ENCODE results near the gene SEZ6.

Gene SEZ6

GRCh38 chr17:28956861-28957260 is 49.0 kb downstream of the SEZ6 start:
- no peak for DNase-seq (ENCODE audit: low read depth in 2 of 2, low spot score in 1 of 2)

GRCh38 chr17:28956112-28956511 is 49.7 kb downstream of the SEZ6 start:
- DNase-seq (ENCODE audit: low read depth in 2 of 2, low spot score in 1 of 2) = no peak

- no peak for DNase-seq (ENCODE audit: low read depth in 2 of 2, low spot score in 1 of 2)
Observed at GRCh38 chr17:28955408-28955807, 50.4 kb downstream of the SEZ6 start.

DNA sequence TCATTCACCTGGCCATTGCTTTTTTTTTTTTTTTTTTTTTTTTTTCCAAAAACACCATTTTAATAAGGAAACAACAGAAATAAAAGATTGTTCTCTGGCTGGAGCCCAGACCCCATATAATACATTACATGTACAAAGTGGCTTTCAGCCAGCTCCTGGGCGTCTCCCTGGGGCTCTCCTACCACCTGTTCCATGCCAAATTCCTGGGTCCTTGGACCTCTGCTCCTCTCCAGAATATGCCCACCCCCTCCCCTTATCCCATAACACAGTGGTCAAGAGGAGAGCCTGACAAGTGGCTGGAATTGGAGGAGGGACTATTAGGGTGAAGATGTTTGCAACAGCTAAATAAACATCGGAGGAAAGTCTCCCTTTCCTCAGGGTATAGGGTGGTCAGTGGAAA is 50.9 kb downstream of the SEZ6 start:
- no peak for DNase-seq (ENCODE audit: low read depth in 2 of 2, low spot score in 1 of 2)

GRCh38 chr17:28953444-28954118 is 52.3 kb downstream of the SEZ6 start:
- peak in 1 of 2 donors; percentile 19 for DNase-seq (ENCODE audit: low read depth in 2 of 2, low spot score in 1 of 2)

DNA sequence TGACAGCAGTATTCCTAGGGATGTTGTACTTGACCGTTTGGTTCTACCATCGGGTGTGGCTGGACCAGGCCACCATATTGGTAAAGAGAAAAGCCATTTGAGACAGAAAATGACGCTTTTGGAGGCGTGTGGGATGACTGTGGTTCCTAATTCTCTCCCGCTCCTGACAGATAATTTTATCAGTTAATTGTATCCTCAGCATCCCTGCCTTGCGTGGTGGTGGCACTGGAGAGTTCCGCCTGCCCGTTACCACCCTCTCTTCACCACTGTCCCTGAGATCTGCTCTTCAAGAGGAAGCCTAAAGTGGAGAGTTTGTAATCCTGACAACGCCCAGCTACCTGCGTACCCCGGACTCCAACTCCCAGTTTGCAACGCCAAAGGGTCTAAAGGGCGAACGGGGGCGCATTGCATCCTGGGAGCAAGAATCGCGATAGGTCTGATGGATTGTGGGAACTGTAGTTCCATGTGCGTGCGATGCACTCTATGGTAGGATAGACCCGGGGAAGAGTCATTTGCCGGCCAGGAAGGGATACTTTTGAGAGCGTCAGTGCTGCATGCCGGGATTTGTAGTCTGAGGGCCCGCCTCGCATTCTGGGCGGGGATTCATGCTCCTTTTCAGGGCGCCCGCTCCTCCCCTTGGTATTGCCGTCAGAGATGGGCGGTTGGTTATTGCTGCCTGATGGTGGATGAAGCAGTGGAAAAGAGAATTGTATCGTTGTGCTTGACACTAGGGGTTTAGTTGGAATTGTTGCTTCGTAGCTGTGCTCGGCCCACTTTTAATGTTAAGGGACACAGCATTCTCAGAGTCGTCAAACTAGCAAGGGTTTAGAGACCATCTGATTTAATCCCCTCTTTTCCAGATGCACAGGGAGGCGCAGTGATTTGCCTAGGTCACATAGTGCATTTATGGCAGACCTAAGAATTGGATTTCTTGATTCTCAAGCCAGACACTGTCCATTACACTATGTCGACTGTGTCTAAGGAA is 53.5 kb downstream of the SEZ6 start:
- DNase-seq (ENCODE audit: low read depth in 2 of 2, low spot score in 1 of 2) = peak; percentile 87 to 93

DNA sequence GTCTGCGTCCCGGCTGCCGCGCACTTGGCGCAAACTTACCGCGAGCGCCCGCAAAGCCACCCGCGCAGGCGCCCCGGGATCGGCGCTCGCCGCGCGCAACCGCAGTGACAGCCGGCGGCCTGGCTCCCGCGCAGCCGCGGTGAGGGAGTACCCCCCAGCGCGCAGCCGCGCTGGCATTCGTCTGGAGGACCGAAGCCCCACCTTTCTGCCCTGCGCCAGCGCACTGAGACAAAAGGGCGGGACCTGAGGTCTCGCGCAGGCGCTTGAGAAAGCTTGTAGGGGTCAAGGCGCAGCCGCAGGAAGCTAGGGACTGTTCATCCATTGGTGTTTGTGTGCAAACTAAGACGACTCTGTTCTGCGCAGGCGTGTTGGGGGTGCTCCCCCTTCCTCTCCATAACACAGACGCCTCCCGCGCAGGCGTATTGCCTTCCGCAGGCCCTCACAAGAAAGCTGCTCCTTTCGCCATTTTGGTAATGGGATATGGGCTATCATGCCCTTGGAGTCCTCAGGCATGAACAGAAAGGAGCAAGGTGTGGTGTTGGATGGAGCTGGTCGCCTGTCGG is 54.3 kb downstream of the SEZ6 start, which contains the start of gene PHF12:
TSS of gene PHF12 (minus strand) at position 91 of the 563 bp plus-strand sequence. CDS start 558 bp downstream, outside the sequence.
- peak; percentile 98 to 100 for DNase-seq (ENCODE audit: low read depth in 2 of 2, low spot score in 1 of 2)

DNA sequence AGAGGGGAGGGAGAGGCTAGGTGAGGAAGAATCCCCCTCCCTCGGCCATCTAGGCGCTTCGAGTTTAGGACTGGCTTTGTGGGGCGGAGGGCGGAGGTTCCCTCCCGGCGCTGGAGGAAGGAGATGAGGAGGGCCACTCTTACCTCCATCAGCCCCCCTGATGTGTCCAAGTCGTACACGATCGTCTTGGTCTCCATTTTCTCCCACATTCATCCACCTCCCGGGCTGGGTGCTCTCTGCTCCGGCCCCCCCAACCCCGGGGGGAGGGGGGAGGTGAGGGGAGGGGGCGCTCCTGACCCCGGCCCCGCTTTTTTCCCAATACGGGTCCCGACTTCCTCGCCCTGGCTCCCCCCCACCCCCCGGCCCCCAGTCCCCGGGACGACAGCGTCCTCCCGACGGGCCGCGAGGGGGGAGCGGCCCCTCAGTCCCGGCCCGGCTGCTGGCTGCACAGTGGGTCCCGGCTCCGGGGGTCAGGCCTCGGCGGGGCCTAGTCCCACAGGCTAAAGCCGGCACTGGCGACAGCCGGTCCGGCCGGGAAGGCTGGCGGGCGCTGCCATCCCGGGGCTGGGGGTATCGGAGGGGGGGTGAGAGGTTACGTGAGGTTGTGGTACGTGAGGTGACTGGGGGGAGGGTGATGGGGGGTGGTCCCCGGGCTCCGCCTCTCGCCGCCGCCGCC is 54.9 kb downstream of the SEZ6 start:
- DNase-seq (ENCODE audit: low read depth in 2 of 2, low spot score in 1 of 2) = peak in 1 of 2 donors; percentile 4

DNA sequence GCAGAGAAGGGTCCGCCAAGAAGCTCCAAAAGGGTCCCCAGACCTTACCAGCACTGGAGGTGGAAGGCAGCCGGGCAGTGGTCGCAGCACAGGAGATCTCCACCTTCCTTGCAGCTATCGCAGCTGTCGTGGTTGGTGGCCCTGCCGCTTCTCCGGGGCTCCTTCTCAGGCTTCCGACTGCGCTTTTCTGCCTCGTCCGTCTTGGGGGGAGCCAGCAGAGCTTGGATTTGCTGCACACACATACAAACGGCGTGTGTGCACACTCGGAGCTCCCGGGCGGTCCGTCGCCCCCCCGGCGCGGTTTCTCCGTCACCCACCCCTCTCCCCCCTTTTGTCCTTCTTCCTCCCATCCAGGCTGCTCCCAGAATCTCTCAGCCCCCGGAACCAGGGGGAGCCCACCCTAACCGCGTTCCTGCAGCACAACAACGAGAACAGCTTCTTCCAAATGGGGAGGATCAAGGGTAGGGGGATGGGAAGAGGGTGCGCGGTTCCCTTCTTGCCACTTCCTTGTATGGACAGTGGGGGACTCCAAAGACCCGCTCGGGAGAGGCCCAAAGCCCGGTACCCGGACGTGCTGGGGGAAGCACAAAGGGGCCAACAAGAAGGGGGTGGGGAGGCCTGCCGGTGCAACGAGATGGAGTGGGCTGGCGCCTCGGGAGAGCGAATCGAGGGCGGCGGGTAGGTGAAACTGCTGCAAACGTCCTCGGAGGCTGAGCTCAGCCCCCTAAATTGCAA is 55.6 kb downstream of the SEZ6 start:
- peak in 1 of 2 donors; percentile 15 for DNase-seq (ENCODE audit: low read depth in 2 of 2, low spot score in 1 of 2)

GRCh38 chr17:28949185-28950016 is 56.4 kb downstream of the SEZ6 start:
- DNase-seq (ENCODE audit: low read depth in 2 of 2, low spot score in 1 of 2) = peak in 1 of 2 donors; percentile 24

DNA sequence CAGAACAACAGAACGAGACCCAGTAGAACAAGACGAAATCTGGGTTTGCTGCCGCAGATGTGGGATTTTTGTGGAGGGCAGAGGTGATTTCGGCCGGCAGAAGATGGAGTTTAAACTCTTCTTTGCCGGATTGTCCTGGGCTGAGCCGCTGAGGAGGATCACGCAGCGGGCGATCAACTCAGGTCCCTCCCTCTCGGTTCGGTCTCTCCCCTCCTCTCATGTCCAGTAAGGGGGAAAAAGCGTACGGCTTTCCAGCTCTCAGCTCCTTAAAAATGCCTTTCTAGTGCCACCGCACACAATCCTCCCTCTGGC is 57.0 kb downstream of the SEZ6 start:
- no peak for DNase-seq (ENCODE audit: low read depth in 2 of 2, low spot score in 1 of 2)

DNA sequence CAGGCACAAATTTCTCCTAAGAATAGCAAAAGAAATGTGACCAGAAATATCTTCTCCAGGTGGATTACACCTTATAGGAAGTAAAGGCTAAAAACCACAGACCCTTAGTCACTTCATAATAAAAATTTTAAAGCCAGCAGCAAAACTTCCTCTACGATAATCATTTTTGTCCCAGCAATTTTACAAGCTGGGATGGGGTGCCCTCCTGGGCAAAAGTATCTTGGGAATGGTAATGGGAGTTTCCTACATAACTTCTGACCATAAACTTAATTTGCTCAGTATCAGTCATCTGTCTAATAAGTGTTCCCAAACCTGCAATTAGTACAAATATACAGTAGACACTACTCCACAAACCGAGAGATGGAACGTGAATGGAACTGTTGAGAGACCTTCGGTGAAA is 57.5 kb downstream of the SEZ6 start:
- no peak for DNase-seq (ENCODE audit: low read depth in 2 of 2, low spot score in 1 of 2)

- DNase-seq (ENCODE audit: low read depth in 2 of 2, low spot score in 1 of 2) = no peak
Observed at GRCh38 chr17:28947639-28948038, 58.2 kb downstream of the SEZ6 start.

DNA sequence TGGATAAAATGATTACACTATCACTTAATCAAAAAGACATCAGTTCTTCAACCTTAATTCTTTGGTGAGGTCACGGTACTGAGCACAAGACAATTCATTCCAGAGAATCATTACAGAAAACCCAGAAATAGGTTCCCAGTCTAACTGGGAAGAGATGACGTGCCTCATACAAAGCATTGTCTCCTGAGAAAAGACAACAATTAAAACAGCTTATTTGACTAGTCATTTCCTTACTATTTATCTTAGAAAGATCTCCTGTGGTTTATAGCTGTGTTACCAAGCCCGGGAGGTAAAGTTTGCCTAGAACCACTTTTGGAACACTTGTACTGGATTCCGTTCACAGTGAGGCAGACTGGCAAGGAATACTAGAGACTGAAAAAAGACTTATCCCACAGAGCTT is 59.6 kb downstream of the SEZ6 start:
- no peak for DNase-seq (ENCODE audit: low read depth in 2 of 2, low spot score in 1 of 2)

GRCh38 chr17:28944862-28945741 is 60.7 kb downstream of the SEZ6 start:
- DNase-seq (ENCODE audit: low read depth in 2 of 2, low spot score in 1 of 2) = no peak

DNA sequence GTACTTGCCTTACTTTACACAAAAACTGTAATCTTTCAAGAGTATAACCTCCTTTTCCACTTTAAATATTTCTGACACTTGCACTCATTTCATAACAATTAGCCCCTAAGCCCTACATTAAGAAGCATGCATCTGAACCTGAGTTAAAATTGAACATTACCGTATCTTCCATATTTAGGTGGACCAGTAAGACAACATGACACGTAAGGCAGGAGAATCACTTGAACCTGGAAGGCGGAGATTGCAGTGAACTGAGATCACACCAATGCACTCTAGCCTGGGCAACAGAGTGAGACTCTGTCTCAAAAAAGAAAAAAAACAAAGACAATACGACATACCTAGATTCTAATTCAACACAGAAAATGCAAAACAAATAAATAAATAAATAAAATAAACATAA is 61.5 kb downstream of the SEZ6 start:
- DNase-seq (ENCODE audit: low read depth in 2 of 2, low spot score in 1 of 2) = no peak

GRCh38 chr17:28942925-28943324 is 62.9 kb downstream of the SEZ6 start:
- DNase-seq (ENCODE audit: low read depth in 2 of 2, low spot score in 1 of 2) = no peak

- no peak for DNase-seq (ENCODE audit: low read depth in 2 of 2, low spot score in 1 of 2)
Observed at GRCh38 chr17:28941251-28941650, 64.6 kb downstream of the SEZ6 start.

GRCh38 chr17:28940675-28941074 is 65.2 kb downstream of the SEZ6 start:
- DNase-seq (ENCODE audit: low read depth in 2 of 2, low spot score in 1 of 2) = no peak
